HepG2 (cell line): ENCODE measurements around the gene FRMD8. TPM values are rescaled to one million over a fixed set of nuclear protein-coding genes. Genes with fewer than 3 reads are reported as not detected.
A peak's percentile ranks its signal among the peaks of the same experiment; 100 is the strongest.

Source experiments
- ATAC-seq: fragments of 200-7000 bp; cut with Tn5 transposase; 3 replicates; pipeline ENCODE4 v1.9.1; 2020; ENCODE audit warnings: mild to moderate bottlenecking, moderate library complexity
- BruUV-seq: library from RNA; stranded (reverse); fragments of 400-500 nt; replicated peaks from 2 replicates; lab custom pipeline; 2021; lab: Mats Ljungman, UMichigan
- CTCF ChIA-PET: fragments of 300-600 bp; formaldehyde crosslinking; extraction: SDS; loops from one replicate; lab custom pipeline; 2021; ENCODE audit warnings: low total read pairs, inconsistent platforms, low intra/inter-chr PET ratio; lab: Yijun Ruan, JAX
- POLR2A ChIA-PET: fragments of 350-600 bp; sonication (Branson Sonifier 250); formaldehyde crosslinking; loops from one replicate; lab custom pipeline; 2020; ENCODE audit warnings: antibody characterized with exemption, inconsistent platforms; lab: Yijun Ruan, JAX
- DNase-seq: peaks from one replicate; pipeline ENCODE4 v3.0.0-alpha.2; 2015; ENCODE audit warnings: low spot score
- FAIRE-seq: peaks from 3 replicates; lab custom pipeline; 2011; peaks lifted over from hg19 to GRCh38; lab: Jason Lieb, UNC
- H2AFZ ChIP-seq: one replicate; pipeline ENCODE4 v1.6.1; 2011; ENCODE audit warnings: low read length, inconsistent platforms
- H3K27ac ChIP-seq: fragments of 300-600 bp; 3 replicates; pipeline ENCODE4 v1.8.0; 2011; ENCODE audit warnings: mixed run types, mild to moderate bottlenecking, mixed read lengths, low read length, inconsistent platforms; ENCODE audit not compliant: insufficient read depth; ENCODE audit errors: extremely low read length
- H3K27me3 ChIP-seq, 2 experiments: fragments of 200-600 bp in 1 of 2; 2 replicates in 1 of 2; 3 replicates in 1 of 2; pipeline versions ENCODE4 v1.6.0 to v1.8.0; 2011; ENCODE audit warnings: low read length in 2 of 2, mild to moderate bottlenecking in 2 of 2, moderate library complexity in 2 of 2, inconsistent platforms in 1 of 2; ENCODE audit not compliant: insufficient read depth in 2 of 2, control insufficient read depth in 1 of 2
- H3K36me3 ChIP-seq, 2 experiments: fragments of 200-600 bp in 1 of 2; replicated peaks in 1 of 2; 2 replicates in 1 of 2; 3 replicates in 1 of 2; pipeline versions ENCODE4 v1.5.1 to v1.8.0; 2011; ENCODE audit warnings: low read length in 2 of 2, inconsistent platforms in 1 of 2; ENCODE audit not compliant: insufficient read depth in 2 of 2, control insufficient read depth in 1 of 2
- H3K4me1 ChIP-seq: 2 replicates; pipeline ENCODE4 v1.5.1; 2012; ENCODE audit warnings: low read length, inconsistent platforms; ENCODE audit not compliant: insufficient read depth
- H3K4me2 ChIP-seq: 2 replicates; pipeline ENCODE4 v1.6.0; 2011; ENCODE audit warnings: low read depth, low read length, inconsistent platforms
- H3K4me3 ChIP-seq, 3 experiments: fragments of 200-600 bp in 1 of 3; sonication (generic), shearing (Covaris generic) in 1 of 3; replicated peaks in 1 of 3; 2 replicates each; pipeline ENCODE4 v1.5.1; 2011 to 2016; ENCODE audit warnings: low read length in 3 of 3, inconsistent platforms in 2 of 3, low read depth in 2 of 3, mild to moderate bottlenecking in 2 of 3, control low read depth in 1 of 3, mixed read lengths in 1 of 3; ENCODE audit not compliant: insufficient read depth in 1 of 3
- H3K79me2 ChIP-seq: one replicate; pipeline ENCODE4 v1.6.1; 2011; ENCODE audit warnings: low read length, inconsistent platforms; ENCODE audit not compliant: insufficient read depth
- H3K9ac ChIP-seq: 2 replicates; pipeline ENCODE4 v1.6.0; 2011; ENCODE audit warnings: mild to moderate bottlenecking, low read depth, low read length, inconsistent platforms; ENCODE audit not compliant: insufficient read depth
- H3K9me3 ChIP-seq: 2 replicates; pipeline ENCODE4 v1.5.1; 2012; ENCODE audit warnings: mild to moderate bottlenecking, low read length
- H4K20me1 ChIP-seq: 2 replicates; pipeline ENCODE4 v1.6.0; 2011; ENCODE audit warnings: inconsistent platforms, mild to moderate bottlenecking, low read length, moderate library complexity; ENCODE audit not compliant: insufficient read depth
- ATAD3A ChIP-seq: sonication (generic); formaldehyde crosslinking; IDR thresholded peaks from 2 replicates; pipeline ENCODE4 v1.4.0; 2020; ENCODE audit warnings: missing genetic modification reagents
- CEBPB ChIP-seq: IDR thresholded peaks from 2 replicates; pipeline ENCODE4 v1.6.1; 2011; ENCODE audit warnings: low read depth, low read length, improper control_type of control experiment, borderline replicate concordance
- CHD4 ChIP-seq: fragments of 200-600 bp; sonication (generic); IDR thresholded peaks from 2 replicates; pipeline ENCODE4 v1.7.0; 2017; ENCODE audit warnings: mild to moderate bottlenecking, low read length, borderline replicate concordance
- KAT8 ChIP-seq: IDR thresholded peaks from 2 replicates; pipeline ENCODE4 v1.6.1; 2016; ENCODE audit warnings: missing genetic modification reagents, missing compliant biosample characterization
- KLF6 ChIP-seq: IDR thresholded peaks from 2 replicates; pipeline ENCODE4 v1.8.0; 2016; ENCODE audit warnings: missing biosample characterization, missing genetic modification reagents
- MTA1 ChIP-seq: sonication (generic); formaldehyde crosslinking; IDR thresholded peaks from 2 replicates; pipeline ENCODE4 v1.4.0; 2020; ENCODE audit warnings: missing genetic modification reagents, mild to moderate bottlenecking, borderline replicate concordance
- NR2F1 ChIP-seq, 2 experiments: fragments of 450-650 bp in 1 of 2; formaldehyde crosslinking in 1 of 2; IDR thresholded peaks; 2 replicates each; pipeline versions ENCODE4 v1.5.0 to v1.6.1; 2016 to 2020; ENCODE audit warnings: mild to moderate bottlenecking in 1 of 2, missing compliant biosample characterization in 1 of 2, missing genetic modification reagents in 1 of 2, moderate library complexity in 1 of 2
- PCBP2 ChIP-seq: fragments of 200-400 bp; formaldehyde crosslinking; optimal IDR thresholded peaks from 2 replicates; pipeline ENCODE3; 2018; ENCODE audit warnings: low read length, low read depth; ENCODE audit not compliant: poor library complexity, severe bottlenecking
- PRPF4 ChIP-seq: fragments of 200-400 bp; formaldehyde crosslinking; IDR thresholded peaks from 2 replicates; pipeline ENCODE4 v1.6.1; 2016; ENCODE audit warnings: low read length, low read depth; ENCODE audit not compliant: poor library complexity, severe bottlenecking
- SALL1 ChIP-seq: sonication (generic); formaldehyde crosslinking; IDR thresholded peaks from 2 replicates; pipeline ENCODE4 v1.8.0; 2022; ENCODE audit warnings: mild to moderate bottlenecking, missing genetic modification reagents
- ZNF468 ChIP-seq: sonication (generic); formaldehyde crosslinking; IDR thresholded peaks from 2 replicates; pipeline ENCODE4 v1.8.0; 2022; ENCODE audit warnings: mild to moderate bottlenecking, moderate library complexity, missing genetic modification reagents
- ZNF557 ChIP-seq: sonication (generic); formaldehyde crosslinking; IDR thresholded peaks from 2 replicates; pipeline ENCODE4 v1.4.0; 2020; ENCODE audit warnings: missing genetic modification reagents
- ZNF558 ChIP-seq: sonication (generic); formaldehyde crosslinking; IDR thresholded peaks from 2 replicates; pipeline ENCODE4 v1.9.0; 2022; ENCODE audit warnings: mild to moderate bottlenecking, missing genetic modification reagents, borderline replicate concordance
- ZNF839 ChIP-seq: sonication (generic); formaldehyde crosslinking; IDR thresholded peaks from 2 replicates; pipeline ENCODE4 v1.4.0; 2020; ENCODE audit warnings: missing genetic modification reagents, mild to moderate bottlenecking, borderline replicate concordance
- WGBS: methylation state at CpG from one replicate; pipeline ENCODE4 v1.1.6; 2017; ENCODE audit warnings: low lambda C conversion rate; 5-methylcytosine and 5-hydroxymethylcytosine counted together
- in situ Hi-C: cut with HindIII; loops from 2 replicates; pipeline ENCODE4 v1.10.0; 2017; ENCODE audit warnings: low pct_unique_long_range_greater_than_20kb; ENCODE audit not compliant: extremely low pct_ligation_motif_present
- intact Hi-C: fragments of 100-400 bp; cut with micrococcal nuclease; formaldehyde crosslinking; loops from one replicate; pipeline ENCODE4 v1.10.0; 2022; ENCODE audit not compliant: unreplicated experiment
- polyA plus RNA-seq, 8 experiments: library from polyadenylated mRNA; depleted of rRNA in 3 of 8; stranded (reverse) in 7 of 8; unstranded in 1 of 8; fragments of >200 nt; fragmentation: Illumina TruSeq in 4 of 8; extraction: Trizol in 4 of 8; gene quantifications; 2 replicates each; pipeline versions ENCODE4 v1.2.1 to v1.2.3, GENCODE V29; 2011 to 2016; ENCODE audit warnings: low read depth in 4 of 8, missing spikeins in 1 of 8, mixed read lengths in 1 of 8; ENCODE audit not compliant: insufficient read depth in 1 of 8
- total RNA-seq, 5 experiments: library from RNA; depleted of rRNA; stranded (reverse); fragments of >200 nt; fragmentation: Illumina TruSeq; extraction: Trizol; gene quantifications; 2 replicates each; pipeline ENCODE4 v1.2.3, GENCODE V29; 2016; ENCODE audit warnings: low read depth in 1 of 5
- TF ChIP-seq, protein P1 (sequence below): sonication (generic); formaldehyde crosslinking; IDR thresholded peaks from 2 replicates; pipeline ENCODE4 v1.4.0; 2020; ENCODE audit warnings: missing genetic modification reagents, borderline replicate concordance
- TF ChIP-seq, protein P2 (sequence below): sonication (generic); formaldehyde crosslinking; IDR thresholded peaks from 2 replicates; pipeline ENCODE4 v1.4.0; 2020; ENCODE audit warnings: low read depth, mild to moderate bottlenecking, missing genetic modification reagents
- TF ChIP-seq, protein P3 (sequence below): fragments of 450-650 bp; IDR thresholded peaks from 2 replicates; pipeline ENCODE4 v1.6.1; 2016

FRMD8 gene
- total and polyA plus RNA-seq, 2 of the 13 experiments (the other 11 are each of a cell fraction or from before 2014, with no cell fraction given) = 5.8 to 20.6 TPM

DNA sequence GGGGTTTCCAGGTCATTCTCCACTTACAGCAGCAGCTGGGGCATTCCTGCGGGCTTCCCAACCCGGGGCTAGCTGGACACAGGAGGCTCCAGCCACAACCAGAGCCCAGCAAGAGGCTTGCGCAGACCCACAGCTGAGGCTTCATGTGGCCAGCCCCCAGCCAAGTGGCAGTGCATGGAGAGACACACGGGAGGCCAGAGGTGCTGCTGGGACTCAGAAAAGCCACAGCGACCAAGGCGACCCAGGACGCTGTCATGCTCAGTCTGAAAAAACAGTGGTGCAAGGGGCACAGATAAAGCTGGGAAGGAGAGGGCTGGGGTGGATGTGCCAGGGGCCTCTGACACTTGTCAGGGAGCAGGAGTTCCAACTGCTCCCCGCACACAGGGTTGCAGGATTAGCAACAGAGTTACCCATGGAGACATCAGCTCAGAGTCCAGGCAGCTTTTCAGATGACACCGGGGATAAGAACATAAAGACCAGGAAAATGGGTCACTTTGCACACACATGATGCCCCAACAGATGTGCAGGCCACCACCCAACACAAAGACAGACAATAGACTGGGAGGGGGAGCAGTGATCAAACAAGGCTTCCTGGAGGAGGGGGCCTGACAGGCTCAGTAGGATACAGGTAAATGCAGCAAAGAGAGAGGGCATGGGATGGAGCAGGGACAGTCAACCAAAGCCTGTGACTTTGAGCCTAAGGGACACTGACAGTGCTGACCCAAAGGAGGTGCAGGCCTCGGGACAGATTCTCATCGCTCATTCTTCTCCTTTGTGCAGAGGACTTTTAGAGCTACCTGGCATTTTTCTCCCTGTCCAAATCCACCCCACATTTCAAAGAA is 29.3 kb downstream of the FRMD8 start:
- ChIA-PET CTCF (interaction anchor here (1.9 to 2.7 kb wide), 5 partner anchors 15 to 95 kb away, joined by 6 to 20 read pairs (median 13); no protein-coding TSS in a partner anchor), POLR2A (interaction anchor here (0.6 to 17.8 kb wide), 19 partner anchors 11 to 281 kb away, joined by 3 to 952 read pairs (median 38); partner anchors contain the start of genes FRMD8, MALAT1, SLC25A45 and TIGD3)
- in situ Hi-C loops = loop anchor here (5.0 kb wide), 1 partner anchor 33 kb away; the partner anchor contains the start of gene SLC25A45
- peak overlapping the region; percentile 99 for H3K4me2 ChIP-seq
- no peaks in the 10 kb centered on the region for H3K9me3 ChIP-seq
- WGBS = 0% methylated on average over 5 of the region's 11 CpGs
- H4K20me1 ChIP-seq = no peaks in the 10 kb centered on the region
- H3K4me3 ChIP-seq = peak overlapping the region; percentile 46 to 87 (median 54); a peak in 5 of 6 replicates
- H3K27me3 ChIP-seq = no peaks in the 10 kb centered on the region; a peak in 1 of 5 replicates
- H3K79me2 ChIP-seq = peaks cover 29% of the 10 kb centered on the region
- DNase-seq (peak; percentile 65), FAIRE-seq (peak; percentile 60), ATAC-seq (peak; percentile 8)
- intact Hi-C loops = loop anchor here (2.0 to 5.0 kb wide), 4 partner anchors 33 to 97 kb away; partner anchors contain the start of gene SLC25A45
- H3K9ac ChIP-seq = peak overlapping the region; percentile 100
- H3K4me1 ChIP-seq = peaks cover 64% of the 10 kb centered on the region
- H3K36me3 ChIP-seq = peaks cover 0 to 13% of the 10 kb centered on the region in 2 experiments; a peak in 1 of 5 replicates
- peak overlapping the region; percentile 100 for H3K27ac ChIP-seq
- H2AFZ ChIP-seq = no peak overlapping the region
- BruUV-seq = no TSS peak
- TF ChIP-seq, protein P1, sequence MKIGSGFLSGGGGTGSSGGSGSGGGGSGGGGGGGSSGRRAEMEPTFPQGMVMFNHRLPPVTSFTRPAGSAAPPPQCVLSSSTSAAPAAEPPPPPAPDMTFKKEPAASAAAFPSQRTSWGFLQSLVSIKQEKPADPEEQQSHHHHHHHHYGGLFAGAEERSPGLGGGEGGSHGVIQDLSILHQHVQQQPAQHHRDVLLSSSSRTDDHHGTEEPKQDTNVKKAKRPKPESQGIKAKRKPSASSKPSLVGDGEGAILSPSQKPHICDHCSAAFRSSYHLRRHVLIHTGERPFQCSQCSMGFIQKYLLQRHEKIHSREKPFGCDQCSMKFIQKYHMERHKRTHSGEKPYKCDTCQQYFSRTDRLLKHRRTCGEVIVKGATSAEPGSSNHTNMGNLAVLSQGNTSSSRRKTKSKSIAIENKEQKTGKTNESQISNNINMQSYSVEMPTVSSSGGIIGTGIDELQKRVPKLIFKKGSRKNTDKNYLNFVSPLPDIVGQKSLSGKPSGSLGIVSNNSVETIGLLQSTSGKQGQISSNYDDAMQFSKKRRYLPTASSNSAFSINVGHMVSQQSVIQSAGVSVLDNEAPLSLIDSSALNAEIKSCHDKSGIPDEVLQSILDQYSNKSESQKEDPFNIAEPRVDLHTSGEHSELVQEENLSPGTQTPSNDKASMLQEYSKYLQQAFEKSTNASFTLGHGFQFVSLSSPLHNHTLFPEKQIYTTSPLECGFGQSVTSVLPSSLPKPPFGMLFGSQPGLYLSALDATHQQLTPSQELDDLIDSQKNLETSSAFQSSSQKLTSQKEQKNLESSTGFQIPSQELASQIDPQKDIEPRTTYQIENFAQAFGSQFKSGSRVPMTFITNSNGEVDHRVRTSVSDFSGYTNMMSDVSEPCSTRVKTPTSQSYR (CRISPR knock-in tag) = no peak
- TF ChIP-seq SALL1 (CRISPR knock-in tag) = 0 out of 2 replicates have a peak, but pooled peaks have one; percentile 26
- no peak for TF ChIP-seq ATAD3A (CRISPR knock-in tag)
- no peak for TF ChIP-seq KAT8
- TF ChIP-seq, protein P2, sequence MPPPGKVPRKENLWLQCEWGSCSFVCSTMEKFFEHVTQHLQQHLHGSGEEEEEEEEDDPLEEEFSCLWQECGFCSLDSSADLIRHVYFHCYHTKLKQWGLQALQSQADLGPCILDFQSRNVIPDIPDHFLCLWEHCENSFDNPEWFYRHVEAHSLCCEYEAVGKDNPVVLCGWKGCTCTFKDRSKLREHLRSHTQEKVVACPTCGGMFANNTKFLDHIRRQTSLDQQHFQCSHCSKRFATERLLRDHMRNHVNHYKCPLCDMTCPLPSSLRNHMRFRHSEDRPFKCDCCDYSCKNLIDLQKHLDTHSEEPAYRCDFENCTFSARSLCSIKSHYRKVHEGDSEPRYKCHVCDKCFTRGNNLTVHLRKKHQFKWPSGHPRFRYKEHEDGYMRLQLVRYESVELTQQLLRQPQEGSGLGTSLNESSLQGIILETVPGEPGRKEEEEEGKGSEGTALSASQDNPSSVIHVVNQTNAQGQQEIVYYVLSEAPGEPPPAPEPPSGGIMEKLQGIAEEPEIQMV (CRISPR knock-in tag) = no peak
- no peak for TF ChIP-seq ZNF557
- no peak for TF ChIP-seq ZNF839 (CRISPR knock-in tag)
- no peak for TF ChIP-seq CHD4
- TF ChIP-seq CEBPB = no peak
- no peak for TF ChIP-seq NR2F1 (CRISPR knock-in tag; IDR thresholded peaks at IDR 0.05)
- TF ChIP-seq PCBP2 = no peak
- TF ChIP-seq KLF6 = no peak
- TF ChIP-seq, protein P3, sequence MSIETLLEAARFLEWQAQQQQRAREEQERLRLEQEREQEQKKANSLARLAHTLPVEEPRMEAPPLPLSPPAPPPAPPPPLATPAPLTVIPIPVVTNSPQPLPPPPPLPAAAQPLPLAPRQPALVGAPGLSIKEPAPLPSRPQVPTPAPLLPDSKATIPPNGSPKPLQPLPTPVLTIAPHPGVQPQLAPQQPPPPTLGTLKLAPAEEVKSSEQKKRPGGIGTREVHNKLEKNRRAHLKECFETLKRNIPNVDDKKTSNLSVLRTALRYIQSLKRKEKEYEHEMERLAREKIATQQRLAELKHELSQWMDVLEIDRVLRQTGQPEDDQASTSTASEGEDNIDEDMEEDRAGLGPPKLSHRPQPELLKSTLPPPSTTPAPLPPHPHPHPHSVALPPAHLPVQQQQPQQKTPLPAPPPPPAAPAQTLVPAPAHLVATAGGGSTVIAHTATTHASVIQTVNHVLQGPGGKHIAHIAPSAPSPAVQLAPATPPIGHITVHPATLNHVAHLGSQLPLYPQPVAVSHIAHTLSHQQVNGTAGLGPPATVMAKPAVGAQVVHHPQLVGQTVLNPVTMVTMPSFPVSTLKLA = no peak
- TF ChIP-seq ZNF558 (CRISPR knock-in tag) = no peak
- TF ChIP-seq MTA1 (CRISPR knock-in tag) = 0 out of 2 replicates have a peak, but pooled peaks have one; percentile 48
- no peak for TF ChIP-seq ZNF468 (CRISPR knock-in tag)
- TF ChIP-seq PRPF4 = no peak
